CD4-positive, alpha-beta T cell (primary cell): ENCODE data around the gene PRX. TPM values are rescaled to one million over a fixed set of nuclear protein-coding genes. Genes with fewer than 3 reads are reported as not detected.

ENCODE experiments used
- ATAC-seq: fragments of 200-7000 bp; cut with Tn5 transposase; one replicate; pipeline ENCODE4 v1.10.0; 2022; ENCODE audit warnings: mild to moderate bottlenecking; ENCODE audit not compliant: poor library complexity
- CTCF ChIA-PET: fragments of 350-600 bp; sonication (Branson Sonifier 250); formaldehyde crosslinking; loops from one replicate; lab custom pipeline; 2021; ENCODE audit warnings: antibody characterized with exemption, inconsistent platforms; lab: Charles Lee
- POLR2A ChIA-PET: fragments of 350-600 bp; sonication (Branson Sonifier 250); formaldehyde crosslinking; loops from one replicate; lab custom pipeline; 2021; ENCODE audit warnings: antibody characterized with exemption, inconsistent platforms; lab: Charles Lee
- DNase-seq, 14 experiments: peaks; one replicate each; pipeline ENCODE4 v3.0.0-alpha.2; 2013 to 2020; ENCODE audit warnings: mixed read lengths in 2 of 14
- H3K27ac ChIP-seq, 2 donors: one replicate each; pipeline versions ENCODE4 v1.5.1 to v1.7.0; 2013; ENCODE audit warnings: low read length in 2 of 2, low read depth in 1 of 2, mild to moderate bottlenecking in 1 of 2
- H3K27me3 ChIP-seq, 2 experiments: 1 replicate in 1 of 2; 2 replicates in 1 of 2; pipeline versions ENCODE4 v1.6.1 to v1.7.0; 2013; ENCODE audit warnings: low read length in 2 of 2, control low read depth in 1 of 2, mild to moderate bottlenecking in 1 of 2, moderate library complexity in 1 of 2; ENCODE audit not compliant: insufficient read depth in 2 of 2, control insufficient read depth in 1 of 2
- H3K36me3 ChIP-seq: one replicate; pipeline ENCODE4 v1.6.1; 2013; ENCODE audit warnings: low read length, control low read depth; ENCODE audit not compliant: insufficient read depth
- H3K4me1 ChIP-seq: one replicate; pipeline ENCODE4 v1.6.1; 2013; ENCODE audit warnings: low read length, control low read depth; ENCODE audit not compliant: insufficient read depth
- H3K4me3 ChIP-seq: one replicate; pipeline ENCODE4 v1.5.1; 2013; ENCODE audit warnings: mild to moderate bottlenecking, low read length, moderate library complexity
- H3K9me3 ChIP-seq, 2 experiments: 1 replicate in 1 of 2; 2 replicates in 1 of 2; pipeline versions ENCODE4 v1.6.1 to v1.7.0; 2013; ENCODE audit warnings: low read length in 2 of 2, mild to moderate bottlenecking in 2 of 2, control low read depth in 1 of 2, moderate library complexity in 1 of 2; ENCODE audit not compliant: control insufficient read depth in 1 of 2, insufficient read depth in 1 of 2
- H3K27ac Mint-ChIP-seq: one replicate; pipeline ENCODE4 v1.8.0; 2020; ENCODE audit warnings: mixed read lengths
- H3K27me3 Mint-ChIP-seq: one replicate; pipeline ENCODE4 v1.8.0; 2021; ENCODE audit warnings: mixed read lengths
- H3K36me3 Mint-ChIP-seq: one replicate; pipeline ENCODE4 v1.8.0; 2021; ENCODE audit warnings: low read depth, mixed read lengths
- H3K4me1 Mint-ChIP-seq: one replicate; pipeline ENCODE4 v1.8.0; 2021; ENCODE audit warnings: low read depth, mixed read lengths
- H3K4me3 Mint-ChIP-seq: one replicate; pipeline ENCODE4 v1.8.0; 2020; ENCODE audit warnings: mild to moderate bottlenecking, mixed read lengths
- H3K9me3 Mint-ChIP-seq: one replicate; pipeline ENCODE4 v1.8.0; 2020; ENCODE audit warnings: mixed read lengths
- CTCF ChIP-seq: fragments of 200-600 bp; IDR thresholded peaks from one replicate; pipeline ENCODE4 v1.8.0; 2022; ENCODE audit warnings: antibody characterized with exemption, mild to moderate bottlenecking
- intact Hi-C, 2 experiments: fragments of 100-400 bp; cut with DNase I in 1 of 2; cut with micrococcal nuclease in 1 of 2; formaldehyde crosslinking; loops; one replicate each; pipeline versions ENCODE4 v1.15.1 to v1.9.0; 2023 to 2025; cut with DNase I, micrococcal nuclease
- total RNA-seq, 174 experiments: library from RNA in 2 of 174; stranded (reverse) in 2 of 174; gene quantifications; one replicate each; pipeline ENCODE4 v1.2.3 and lab custom pipeline; 2021 to 2026

Gene PRX
- total RNA-seq, 2 experiments from 2014 or later: 1.5 TPM

GRCh38 chr19:40421993-40422747 is 9.0 kb upstream of the PRX start:
- Mint-ChIP-seq H3K4me1 (peaks cover 41% of the 10 kb centered on the region), H3K27ac (peak overlapping the region; percentile 91), H3K27me3 (no peaks in the 10 kb centered on the region), H3K4me3 (peak overlapping the region; percentile 93), H3K9me3 (no peaks in the 10 kb centered on the region), H3K36me3 (peaks cover 23% of the 10 kb centered on the region)
- no peak for TF ChIP-seq CTCF
- CTCF ChIA-PET: interaction anchor here (2.0 to 2.2 kb wide), 2 partner anchors 21 to 43 kb away, joined by 20 to 32 read pairs; partner anchors contain the start of genes BLVRB, SERTAD3 and SPTBN4
- Histone ChIP-seq H3K27me3 (no peaks in the 10 kb centered on the region), H3K27ac (peak overlapping the region; percentile 83 to 90), H3K9me3 (no peaks in the 10 kb centered on the region), H3K36me3 (peaks cover 11% of the 10 kb centered on the region), H3K4me3 (peak overlapping the region; percentile 94), H3K4me1 (peaks cover 52% of the 10 kb centered on the region)
- POLR2A ChIA-PET: interaction anchor here (1.7 to 6.3 kb wide), 5 partner anchors 12 to 43 kb away, joined by 7 to 71 read pairs (median 31); partner anchors contain the start of genes BLVRB, SERTAD3 and SPTBN4
- intact Hi-C loops: loop anchor here (1.0 to 10.0 kb wide), 6 partner anchors 22 to 587 kb away; partner anchors contain the start of genes BLVRB (in 1 of the 2), DYRK1B (in 1 of the 2), LTBP4 (in 1 of the 2) and SERTAD3 (in 1 of the 2)
- ATAC-seq: no peak
- DNase-seq: no peak

GRCh38 chr19:40420766-40421765 is 7.9 kb upstream of the PRX start:
- TF ChIP-seq CTCF: peak; percentile 98
- CTCF ChIA-PET: interaction anchor here (0.7 to 2.2 kb wide), 20 partner anchors 12 to 1694 kb away, joined by 3 to 32 read pairs (median 4); partner anchors contain the start of genes BLVRB, C19orf47, LTBP4 and PLD3
- H3K36me3 ChIP-seq: peaks cover 11% of the 10 kb centered on the region
- peak overlapping the region; percentile 93 for H3K4me3 Mint-ChIP-seq
- no peaks in the 10 kb centered on the region for H3K27me3 ChIP-seq
- POLR2A ChIA-PET: interaction anchor here (0.6 to 6.3 kb wide), 17 partner anchors 12 to 1128 kb away, joined by 3 to 71 read pairs (median 4); partner anchors contain the start of genes AKT2, BLVRB, C19orf47 and PLD3
- no peaks in the 10 kb centered on the region for H3K27me3 Mint-ChIP-seq
- H3K27ac Mint-ChIP-seq: peak overlapping the region; percentile 91
- peak overlapping the region; percentile 83 to 90 for H3K27ac ChIP-seq
- peak; percentile 55 to 82 (median 68) for DNase-seq
- H3K36me3 Mint-ChIP-seq: peaks cover 23% of the 10 kb centered on the region
- no peaks in the 10 kb centered on the region for H3K9me3 ChIP-seq
- H3K4me1 ChIP-seq: peaks cover 52% of the 10 kb centered on the region
- H3K4me1 Mint-ChIP-seq: peaks cover 41% of the 10 kb centered on the region
- H3K9me3 Mint-ChIP-seq: no peaks in the 10 kb centered on the region
- intact Hi-C loops: loop anchor here (1.0 to 10.0 kb wide), 6 partner anchors 23 to 586 kb away; partner anchors contain the start of genes BLVRB (in 1 of the 2), DYRK1B (in 1 of the 2), LTBP4 (in 1 of the 2) and SERTAD3 (in 1 of the 2)
- ATAC-seq: peak; percentile 35
- peak overlapping the region; percentile 94 for H3K4me3 ChIP-seq
